IPS-15b (cell line): ENCODE data around the gene STX8.

Experiments
- H3K27me3 ChIP-seq: one replicate; pipeline ENCODE4 v1.6.1; 2013; ENCODE audit warnings: low read length; ENCODE audit not compliant: control insufficient read depth, insufficient read depth
- H3K36me3 ChIP-seq: one replicate; pipeline ENCODE4 v1.6.1; 2013; ENCODE audit warnings: low read length; ENCODE audit not compliant: control insufficient read depth, insufficient read depth
- H3K4me1 ChIP-seq: one replicate; pipeline ENCODE4 v1.6.1; 2013; ENCODE audit warnings: mild to moderate bottlenecking, low read length; ENCODE audit not compliant: control insufficient read depth, insufficient read depth
- H3K4me3 ChIP-seq: one replicate; pipeline ENCODE4 v1.5.1; 2013; ENCODE audit warnings: low read depth, low read length
- H3K9ac ChIP-seq: one replicate; pipeline ENCODE4 v1.6.1; 2013; ENCODE audit warnings: low read depth, mild to moderate bottlenecking, low read length
- H3K9me3 ChIP-seq: one replicate; pipeline ENCODE4 v1.6.1; 2013; ENCODE audit warnings: mild to moderate bottlenecking, low read length; ENCODE audit not compliant: control insufficient read depth, insufficient read depth

The STX8 gene

DNA sequence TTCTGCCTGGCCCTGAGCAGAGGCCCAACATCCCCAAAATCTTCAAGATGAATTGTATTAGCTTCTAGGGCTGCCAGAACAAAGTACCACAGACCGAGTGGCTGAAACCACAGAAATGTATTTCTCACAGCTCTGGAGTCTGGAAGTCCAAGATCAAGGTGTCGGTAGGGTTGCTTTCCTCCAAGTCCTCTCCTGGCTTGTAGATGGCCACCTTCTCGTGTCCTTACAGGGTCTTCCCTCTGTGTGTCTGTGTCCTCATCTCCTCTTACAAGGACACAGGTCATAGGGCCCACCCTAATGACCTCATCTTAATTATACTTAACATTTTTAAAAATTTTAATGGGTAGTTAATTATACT lies 338.6 kb downstream of the STX8 start:
- H3K4me1 ChIP-seq, result peaks cover 3% of the 10 kb centered on the region
- H3K9me3 ChIP-seq, result no peaks in the 10 kb centered on the region
- H3K9ac ChIP-seq, result no peak overlapping the region
- no peaks in the 10 kb centered on the region for H3K27me3 ChIP-seq
- H3K4me3 ChIP-seq, result no peak overlapping the region
- no peaks in the 10 kb centered on the region for H3K36me3 ChIP-seq

- H3K36me3 ChIP-seq, result no peaks in the 10 kb centered on the region
- no peaks in the 10 kb centered on the region for H3K27me3 ChIP-seq
- H3K9me3 ChIP-seq, result no peaks in the 10 kb centered on the region
- peaks cover 3% of the 10 kb centered on the region for H3K4me1 ChIP-seq
- H3K4me3 ChIP-seq, result no peak overlapping the region
- no peak overlapping the region for H3K9ac ChIP-seq
Observed at GRCh38 chr17:9236286-9237052, 339.2 kb downstream of the STX8 start.

DNA sequence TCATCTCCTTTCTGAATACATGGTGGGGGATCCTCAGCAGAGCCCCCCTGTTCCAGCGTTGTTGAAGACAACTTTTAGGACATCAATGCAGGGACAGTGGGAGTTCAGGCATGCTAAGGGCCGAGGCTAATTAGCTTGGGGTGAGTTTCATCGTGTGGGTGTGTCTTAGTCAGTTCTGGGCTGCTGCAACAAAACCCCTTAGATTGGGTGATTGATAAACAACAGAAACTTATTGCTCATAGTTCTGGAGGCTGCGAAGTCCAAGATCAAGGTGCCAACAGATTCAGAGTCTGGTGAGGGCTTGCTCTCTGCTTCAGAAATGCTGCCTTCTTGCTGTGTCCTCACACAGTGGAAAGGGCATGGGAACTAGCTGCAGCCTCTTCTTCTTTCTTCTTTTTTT lies 340.3 kb downstream of the STX8 start:
- no peaks in the 10 kb centered on the region for H3K36me3 ChIP-seq
- no peaks in the 10 kb centered on the region for H3K27me3 ChIP-seq
- no peak overlapping the region for H3K4me3 ChIP-seq
- peaks cover 3% of the 10 kb centered on the region for H3K4me1 ChIP-seq
- no peak overlapping the region for H3K9ac ChIP-seq
- no peaks in the 10 kb centered on the region for H3K9me3 ChIP-seq

- H3K4me1 ChIP-seq, result peaks cover 1% of the 10 kb centered on the region
- H3K4me3 ChIP-seq, result no peak overlapping the region
- no peaks in the 10 kb centered on the region for H3K27me3 ChIP-seq
- H3K9ac ChIP-seq, result no peak overlapping the region
- no peaks in the 10 kb centered on the region for H3K9me3 ChIP-seq
- H3K36me3 ChIP-seq, result no peaks in the 10 kb centered on the region
Observed at GRCh38 chr17:9234389-9234945, 341.2 kb downstream of the STX8 start.

DNA sequence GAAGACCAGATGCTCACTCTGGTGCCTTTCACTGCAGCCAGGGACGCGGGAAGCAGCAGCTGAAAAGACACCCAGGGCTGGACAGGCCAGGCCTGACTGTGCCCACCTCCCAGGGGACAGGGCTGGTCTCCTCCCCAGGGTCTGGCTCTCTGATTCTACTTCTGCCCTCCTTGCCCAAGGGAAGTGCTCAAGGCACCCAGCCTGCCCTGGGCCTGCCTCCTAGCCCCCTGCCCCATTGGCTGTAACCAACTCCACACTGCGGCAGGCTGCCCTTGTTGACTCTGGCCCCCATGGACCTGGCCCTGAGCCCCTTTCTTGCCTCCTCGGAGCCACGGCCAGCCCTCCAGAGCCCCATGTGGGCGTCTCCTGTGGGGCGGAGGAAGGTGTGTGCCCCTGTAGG lies 341.9 kb downstream of the STX8 start:
- H3K27me3 ChIP-seq, result no peaks in the 10 kb centered on the region
- H3K9ac ChIP-seq, result no peak overlapping the region
- H3K9me3 ChIP-seq, result no peaks in the 10 kb centered on the region
- H3K4me3 ChIP-seq, result no peak overlapping the region
- no peaks in the 10 kb centered on the region for H3K36me3 ChIP-seq
- no peaks in the 10 kb centered on the region for H3K4me1 ChIP-seq

DNA sequence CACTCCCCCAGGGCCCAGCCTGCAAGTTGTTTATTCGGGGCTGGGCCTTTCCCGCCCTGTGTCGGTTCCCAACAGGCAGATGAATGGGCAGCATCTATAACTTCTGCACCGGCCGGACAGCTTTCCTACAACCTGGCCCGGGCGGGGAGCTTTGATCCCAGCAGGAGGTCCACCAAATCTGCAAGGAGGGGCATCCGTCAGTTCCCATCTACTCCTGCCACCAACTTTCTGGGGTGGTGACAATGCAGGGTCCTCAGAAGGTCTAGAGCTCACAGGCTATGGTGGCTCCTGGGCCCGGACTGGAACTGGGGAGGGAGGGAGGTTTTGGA lies 342.4 kb downstream of the STX8 start:
- Histone ChIP-seq H3K4me1 (no peaks in the 10 kb centered on the region), H3K36me3 (no peaks in the 10 kb centered on the region), H3K27me3 (no peaks in the 10 kb centered on the region), H3K4me3 (no peak overlapping the region), H3K9me3 (no peaks in the 10 kb centered on the region), H3K9ac (no peak overlapping the region)

DNA sequence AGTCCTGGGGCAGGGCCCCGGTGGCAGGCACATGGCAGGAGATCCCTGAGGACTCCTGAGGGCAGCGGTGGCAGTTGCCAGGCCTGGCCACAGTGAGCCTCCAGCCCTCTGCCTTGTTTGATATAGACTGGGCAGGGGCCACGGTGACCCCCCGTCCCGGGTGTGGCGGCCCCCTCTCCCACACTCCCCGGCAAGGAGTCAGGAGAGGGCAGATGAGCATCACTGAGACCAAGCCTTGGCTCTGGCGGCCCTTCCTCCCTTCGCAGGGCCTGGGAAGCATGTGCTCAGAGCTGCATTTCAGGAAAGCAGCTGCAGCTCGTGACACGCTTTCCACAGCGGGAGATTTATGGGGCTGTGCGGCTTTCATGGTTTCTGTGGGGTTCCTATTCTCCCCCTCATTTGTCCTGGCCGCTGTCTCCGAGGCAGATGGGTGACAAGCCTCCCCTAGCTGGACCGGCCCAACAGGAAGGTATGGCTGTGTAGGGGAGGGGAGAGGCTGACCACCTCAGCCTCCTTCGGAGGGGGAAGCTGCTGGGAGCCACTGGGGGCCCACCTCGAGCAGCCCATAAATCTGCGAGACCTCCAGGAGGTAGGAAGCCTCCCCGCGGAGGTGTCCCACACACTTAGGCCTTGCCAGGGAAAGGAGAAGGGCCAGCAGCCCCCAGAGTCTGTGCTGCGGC lies 342.9 kb downstream of the STX8 start:
- Histone ChIP-seq H3K4me3 (no peak overlapping the region), H3K9me3 (no peaks in the 10 kb centered on the region), H3K4me1 (no peaks in the 10 kb centered on the region), H3K27me3 (no peaks in the 10 kb centered on the region), H3K36me3 (no peaks in the 10 kb centered on the region), H3K9ac (no peak overlapping the region)

- H3K4me1 ChIP-seq, result no peaks in the 10 kb centered on the region
- H3K9ac ChIP-seq, result no peak overlapping the region
- no peak overlapping the region for H3K4me3 ChIP-seq
- H3K9me3 ChIP-seq, result no peaks in the 10 kb centered on the region
- no peaks in the 10 kb centered on the region for H3K36me3 ChIP-seq
- H3K27me3 ChIP-seq, result no peaks in the 10 kb centered on the region
Observed at GRCh38 chr17:9232155-9232475, 343.5 kb downstream of the STX8 start.

DNA sequence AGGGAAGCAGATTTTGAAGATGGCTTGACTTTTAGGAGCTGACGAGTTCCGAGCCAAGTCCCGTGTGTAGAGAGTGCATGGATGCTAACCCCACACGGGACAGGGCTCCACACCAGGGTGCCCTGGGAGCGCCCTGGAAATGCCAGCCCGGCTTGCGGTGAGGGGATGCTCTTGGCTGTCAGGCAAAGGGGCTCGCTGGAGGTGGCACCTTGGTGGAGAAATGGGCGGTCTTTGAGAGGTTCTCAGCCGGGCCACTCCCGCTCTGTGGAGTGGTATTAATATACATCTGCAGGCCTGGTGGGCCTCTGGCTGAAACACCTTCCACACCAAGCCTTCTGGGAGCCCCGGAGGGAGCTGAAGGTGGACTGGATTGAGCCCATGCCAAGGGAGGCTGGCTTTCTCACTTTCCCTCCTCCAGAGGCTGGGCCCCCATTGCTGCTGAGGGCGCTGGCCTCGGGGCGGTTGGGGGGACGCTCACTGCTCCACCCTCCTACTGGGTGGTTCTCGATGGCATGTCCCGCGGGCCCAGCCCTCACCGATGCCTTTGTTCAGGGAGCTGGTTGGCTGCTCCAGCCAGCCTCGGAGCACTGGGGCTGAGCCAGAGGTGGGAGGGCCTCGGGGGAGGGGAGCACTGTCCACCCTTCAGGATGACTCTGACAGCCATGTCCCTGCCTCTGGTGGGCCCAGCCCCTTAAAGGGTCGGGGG lies 344.0 kb downstream of the STX8 start:
- H3K27me3 ChIP-seq, result no peaks in the 10 kb centered on the region
- no peak overlapping the region for H3K9ac ChIP-seq
- no peaks in the 10 kb centered on the region for H3K4me1 ChIP-seq
- H3K4me3 ChIP-seq, result no peak overlapping the region
- H3K36me3 ChIP-seq, result no peaks in the 10 kb centered on the region
- H3K9me3 ChIP-seq, result no peaks in the 10 kb centered on the region

DNA sequence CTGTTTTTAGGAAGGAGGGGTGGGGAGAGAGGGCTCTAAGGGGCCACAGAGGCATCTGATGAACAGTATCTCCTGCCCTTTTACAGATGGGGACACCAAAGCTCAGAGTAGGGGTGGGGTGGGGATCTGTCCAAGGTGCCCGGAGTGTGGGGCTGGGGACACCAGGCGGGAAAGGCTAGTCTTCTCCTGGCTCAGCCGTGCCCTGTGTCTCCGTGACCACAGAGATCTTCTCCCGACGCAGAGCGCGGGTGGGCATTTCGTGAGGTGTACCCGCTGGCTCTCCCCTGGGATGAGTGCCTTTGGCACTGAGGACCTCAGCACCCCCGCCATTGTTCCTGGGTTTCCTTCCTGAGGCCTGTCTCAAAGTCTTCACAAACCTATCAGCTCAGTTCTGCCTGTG lies 344.8 kb downstream of the STX8 start:
- Histone ChIP-seq H3K4me3 (no peak overlapping the region), H3K9ac (no peak overlapping the region), H3K36me3 (no peaks in the 10 kb centered on the region), H3K9me3 (no peaks in the 10 kb centered on the region), H3K4me1 (no peaks in the 10 kb centered on the region), H3K27me3 (no peaks in the 10 kb centered on the region)

- no peaks in the 10 kb centered on the region for H3K36me3 ChIP-seq
- no peak overlapping the region for H3K4me3 ChIP-seq
- H3K4me1 ChIP-seq, result no peaks in the 10 kb centered on the region
- no peak overlapping the region for H3K9ac ChIP-seq
- H3K27me3 ChIP-seq, result no peaks in the 10 kb centered on the region
- H3K9me3 ChIP-seq, result no peaks in the 10 kb centered on the region
Observed at GRCh38 chr17:9230346-9230745, 345.3 kb downstream of the STX8 start.

GRCh38 chr17:9229826-9230201 lies 345.8 kb downstream of the STX8 start:
- Histone ChIP-seq H3K9me3 (no peaks in the 10 kb centered on the region), H3K27me3 (no peaks in the 10 kb centered on the region), H3K4me1 (no peaks in the 10 kb centered on the region), H3K9ac (no peak overlapping the region), H3K36me3 (no peaks in the 10 kb centered on the region), H3K4me3 (no peak overlapping the region)
